GM19395 (cell line): ENCODE data around the gene PPCDC.
A peak's percentile ranks its signal among the peaks of the same experiment; 100 is the strongest.

Source experiments
- ATAC-seq: cut with Tn5 transposase; IDR thresholded peaks from one replicate; pipeline ENCODE4 v1.9.1; 2021; ENCODE audit warnings: mild to moderate bottlenecking, moderate library complexity; ENCODE audit not compliant: unreplicated experiment

The PPCDC gene

GRCh38 chr15:75008629-75009326, 14.6 kb upstream of the PPCDC start:
- peak; percentile 82 for ATAC-seq

- ATAC-seq: no peak
Measured at GRCh38 chr15:75016431-75016830, 7.0 kb upstream of the PPCDC start.

GRCh38 chr15:75019916-75020315, 3.5 kb upstream of the PPCDC start:
- no peak for ATAC-seq

- ATAC-seq: no peak
Measured at GRCh38 chr15:75021341-75021740, 2.0 kb upstream of the PPCDC start.

GRCh38 chr15:75022783-75023180, 608 bp upstream of the PPCDC start:
- no peak for ATAC-seq

- ATAC-seq: no peak
Measured at GRCh38 chr15:75023872-75024636, 664 bp downstream of the PPCDC start.

GRCh38 chr15:75025107-75025506, 1.7 kb downstream of the PPCDC start:
- no peak for ATAC-seq

GRCh38 chr15:75025548-75026260, 2.3 kb downstream of the PPCDC start:
- ATAC-seq: no peak

- no peak for ATAC-seq
Measured at GRCh38 chr15:75027551-75027950, 4.2 kb downstream of the PPCDC start.

- ATAC-seq: no peak
Measured at GRCh38 chr15:75028991-75029377, 5.6 kb downstream of the PPCDC start.

- ATAC-seq: no peak
Measured at GRCh38 chr15:75029378-75030022, 6.1 kb downstream of the PPCDC start.

- ATAC-seq: no peak
Measured at GRCh38 chr15:75030023-75030413, 6.6 kb downstream of the PPCDC start.

- ATAC-seq: no peak
Measured at GRCh38 chr15:75030424-75030823, 7.0 kb downstream of the PPCDC start.

- ATAC-seq: no peak
Measured at GRCh38 chr15:75031848-75032247, 8.5 kb downstream of the PPCDC start.

GRCh38 chr15:75032395-75032794, 9.0 kb downstream of the PPCDC start:
- ATAC-seq: no peak

- ATAC-seq: no peak
Measured at GRCh38 chr15:75033809-75034208, 10.4 kb downstream of the PPCDC start.

GRCh38 chr15:75034615-75035014, 11.2 kb downstream of the PPCDC start:
- no peak for ATAC-seq

GRCh38 chr15:75036212-75036616, 12.8 kb downstream of the PPCDC start:
- no peak for ATAC-seq

GRCh38 chr15:75037685-75038084, 14.3 kb downstream of the PPCDC start:
- ATAC-seq: no peak

- no peak for ATAC-seq
Measured at GRCh38 chr15:75038231-75038630, 14.8 kb downstream of the PPCDC start.

GRCh38 chr15:75042730-75043508, 19.5 kb downstream of the PPCDC start:
- peak; percentile 77 for ATAC-seq
